D721Med (cell line): Measurements from ENCODE around the gene ATP5IF1.

ENCODE experiments used
- DNase-seq: peaks from one replicate; pipeline ENCODE4 v3.0.0; 2011; ENCODE audit warnings: low spot score; ENCODE audit not compliant: insufficient read length
- FAIRE-seq: peaks from 2 replicates; lab custom pipeline; 2011; peaks lifted over from hg19 to GRCh38; lab: Jason Lieb, UNC
- CTCF ChIP-seq: IDR thresholded peaks from 2 replicates; pipeline ENCODE4 v1.5.1; 2012; ENCODE audit warnings: mild to moderate bottlenecking, control low read depth; ENCODE audit not compliant: insufficient read depth; ENCODE audit errors: missing control alignments

ATP5IF1 gene

GRCh38 chr1:28239004-28239403 lies 3.1 kb downstream of the ATP5IF1 start:
- DNase-seq (no peak), FAIRE-seq (no peak)
- no peak for TF ChIP-seq CTCF

GRCh38 chr1:28240024-28240423 lies 4.1 kb downstream of the ATP5IF1 start:
- DNase-seq (no peak), FAIRE-seq (no peak)
- no peak for TF ChIP-seq CTCF

- DNase-seq (no peak), FAIRE-seq (no peak)
- no peak for TF ChIP-seq CTCF
Observed at GRCh38 chr1:28241638-28242241, 5.8 kb downstream of the ATP5IF1 start.

GRCh38 chr1:28243685-28244311 lies 7.9 kb downstream of the ATP5IF1 start:
- no peak for TF ChIP-seq CTCF
- no peak for FAIRE-seq
- DNase-seq, result no peak

GRCh38 chr1:28244549-28245251 lies 8.8 kb downstream of the ATP5IF1 start:
- FAIRE-seq (no peak), DNase-seq (no peak)
- TF ChIP-seq CTCF, result no peak

- no peak for FAIRE-seq
- no peak for TF ChIP-seq CTCF
- DNase-seq, result no peak
Observed at GRCh38 chr1:28246427-28246832, 10.5 kb downstream of the ATP5IF1 start.

GRCh38 chr1:28247612-28248272 lies 11.8 kb downstream of the ATP5IF1 start:
- TF ChIP-seq CTCF, result no peak
- DNase-seq (no peak), FAIRE-seq (no peak)
